ENCODE results near the gene TOP1.

TOP1 gene

GRCh38 chr20:41058674-41059635 is 30.3 kb downstream of the TOP1 start:
- no peak for DNase-seq

GRCh38 chr20:41061155-41061554 is 32.5 kb downstream of the TOP1 start:
- DNase-seq: no peak

- no peak for DNase-seq
These were observed 34.8 kb downstream of the TOP1 start for GRCh38 chr20:41063442-41063841.

GRCh38 chr20:41064377-41064776 is 35.8 kb downstream of the TOP1 start:
- no peak for DNase-seq

GRCh38 chr20:41065716-41066115 is 37.1 kb downstream of the TOP1 start:
- no peak for DNase-seq

GRCh38 chr20:41068806-41069205 is 40.2 kb downstream of the TOP1 start:
- no peak for DNase-seq

- DNase-seq: no peak
These were observed 43.7 kb downstream of the TOP1 start for GRCh38 chr20:41072190-41072863.

- no peak for DNase-seq
These were observed 44.3 kb downstream of the TOP1 start for GRCh38 chr20:41072915-41073314.

- no peak for DNase-seq
These were observed 45.8 kb downstream of the TOP1 start for GRCh38 chr20:41074441-41074840.

GRCh38 chr20:41076776-41077175 is 48.2 kb downstream of the TOP1 start:
- no peak for DNase-seq

- no peak for DNase-seq
These were observed 49.7 kb downstream of the TOP1 start for GRCh38 chr20:41078329-41078728.

- DNase-seq: no peak
These were observed 50.4 kb downstream of the TOP1 start for GRCh38 chr20:41079066-41079465.

- no peak for DNase-seq
These were observed 52.2 kb downstream of the TOP1 start for GRCh38 chr20:41080866-41081265.

- no peak for DNase-seq
These were observed 52.7 kb downstream of the TOP1 start for GRCh38 chr20:41081276-41081814.

GRCh38 chr20:41082306-41082705 is 53.7 kb downstream of the TOP1 start:
- no peak for DNase-seq

- no peak for DNase-seq
These were observed 57.0 kb downstream of the TOP1 start for GRCh38 chr20:41085606-41086005.

- no peak for DNase-seq
These were observed 58.0 kb downstream of the TOP1 start for GRCh38 chr20:41086402-41087324.

- no peak for DNase-seq
These were observed 58.7 kb downstream of the TOP1 start for GRCh38 chr20:41087325-41087685.

GRCh38 chr20:41087777-41088176 is 59.2 kb downstream of the TOP1 start:
- no peak for DNase-seq

GRCh38 chr20:41089555-41089954 is 60.9 kb downstream of the TOP1 start:
- DNase-seq: no peak

- DNase-seq: no peak
These were observed 63.3 kb downstream of the TOP1 start for GRCh38 chr20:41091927-41092326.

GRCh38 chr20:41094353-41095055 is 65.9 kb downstream of the TOP1 start:
- peak in 1 of 2 experiments; percentile 5 for DNase-seq
